CD4-positive, alpha-beta T cell treated with Interleukin-21 for 1 hour (primary cell): Measurements from ENCODE around the gene FNBP1.
A peak's percentile ranks its signal among the peaks of the same experiment; 100 is the strongest.

Experiments
- DNase-seq: peaks from one replicate; pipeline ENCODE4 v3.0.0-alpha.2; 2020

Gene FNBP1

DNA sequence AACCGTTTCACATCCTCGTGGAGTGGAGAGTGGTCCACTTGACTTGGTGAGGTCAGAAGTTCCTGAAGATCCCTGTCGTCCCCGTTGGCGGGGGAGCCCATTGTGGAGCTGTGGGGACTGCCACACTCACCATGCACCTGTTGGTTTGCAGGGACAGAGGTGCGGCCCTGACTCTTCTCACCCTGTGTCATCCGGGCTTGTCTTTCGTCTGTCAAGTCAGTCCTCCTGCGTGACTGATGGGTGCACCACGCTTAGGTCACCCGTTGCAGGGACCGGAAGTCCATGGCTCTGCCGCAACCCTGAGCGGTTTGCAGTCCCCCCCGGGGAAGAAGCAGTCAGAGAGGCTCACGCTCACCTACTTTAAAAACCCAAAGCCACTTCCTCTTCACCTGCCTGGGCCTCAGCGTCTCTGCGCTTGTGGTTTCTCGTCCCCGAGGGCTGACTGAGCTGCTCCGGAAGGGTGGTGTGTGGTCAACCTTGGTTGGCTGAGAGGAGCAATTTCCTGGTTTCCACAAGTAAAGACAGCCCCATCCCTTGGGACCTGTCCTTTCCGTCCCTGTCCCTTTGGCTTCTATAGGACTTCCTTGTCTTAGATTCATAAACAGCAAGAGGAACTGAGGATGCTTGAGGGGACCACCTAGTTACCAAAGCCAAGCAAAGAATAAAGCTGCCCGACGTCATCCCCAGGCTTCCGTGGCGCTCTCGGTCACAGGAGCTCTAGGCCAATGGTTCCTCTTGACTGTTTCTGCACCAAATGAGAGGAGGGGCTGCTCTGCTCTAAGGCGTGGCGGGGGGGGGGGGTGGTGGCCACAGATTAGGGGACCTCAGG lies 154.5 kb downstream of the FNBP1 start:
- DNase-seq: peak; percentile 94

DNA sequence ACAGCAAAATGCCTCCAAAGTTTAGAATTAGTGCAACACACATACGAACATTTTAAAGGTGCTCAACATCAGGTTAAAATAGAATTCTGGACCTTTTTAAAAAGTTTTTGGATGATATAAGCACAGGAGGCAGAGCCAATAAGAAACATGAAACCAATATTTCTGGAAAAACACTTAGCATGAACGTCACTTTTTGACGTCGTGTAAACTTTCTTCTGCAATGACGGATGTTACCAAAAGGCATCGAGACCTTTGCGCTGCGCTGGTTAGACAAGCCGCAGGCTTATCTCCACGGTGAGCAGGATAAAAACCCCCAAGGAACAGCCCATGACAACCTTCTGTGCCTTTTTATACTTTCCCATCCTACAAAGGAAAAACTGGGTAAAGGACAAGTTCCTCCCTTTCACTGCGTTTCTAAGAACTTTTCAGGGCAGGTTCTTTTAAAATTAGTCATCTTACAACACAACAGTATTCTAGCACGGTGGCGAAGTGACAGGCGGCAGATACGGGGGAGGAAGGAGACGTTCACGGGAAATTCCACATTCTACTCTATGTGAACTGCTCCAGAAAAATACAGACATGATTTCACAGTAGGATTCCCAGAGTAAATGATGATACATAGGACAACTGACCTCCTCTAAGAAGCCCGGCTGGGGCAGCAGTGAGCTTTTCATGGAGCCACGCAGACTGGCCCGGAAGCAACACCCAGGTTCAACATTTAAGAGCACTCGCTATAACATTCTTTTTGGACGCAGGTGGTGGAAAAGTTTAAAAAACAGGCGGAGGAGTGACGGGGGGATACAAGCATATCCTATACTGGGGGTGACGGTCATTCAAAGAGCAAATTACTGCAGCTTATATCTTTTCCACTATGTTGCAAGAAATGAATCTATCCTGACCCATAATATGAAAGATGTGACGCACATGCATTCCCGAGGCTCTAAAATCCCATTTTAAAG lies 155.4 kb downstream of the FNBP1 start:
- peak; percentile 86 for DNase-seq

GRCh38 chr9:129886226-129887174 lies 156.5 kb downstream of the FNBP1 start:
- peak; percentile 76 for DNase-seq

DNA sequence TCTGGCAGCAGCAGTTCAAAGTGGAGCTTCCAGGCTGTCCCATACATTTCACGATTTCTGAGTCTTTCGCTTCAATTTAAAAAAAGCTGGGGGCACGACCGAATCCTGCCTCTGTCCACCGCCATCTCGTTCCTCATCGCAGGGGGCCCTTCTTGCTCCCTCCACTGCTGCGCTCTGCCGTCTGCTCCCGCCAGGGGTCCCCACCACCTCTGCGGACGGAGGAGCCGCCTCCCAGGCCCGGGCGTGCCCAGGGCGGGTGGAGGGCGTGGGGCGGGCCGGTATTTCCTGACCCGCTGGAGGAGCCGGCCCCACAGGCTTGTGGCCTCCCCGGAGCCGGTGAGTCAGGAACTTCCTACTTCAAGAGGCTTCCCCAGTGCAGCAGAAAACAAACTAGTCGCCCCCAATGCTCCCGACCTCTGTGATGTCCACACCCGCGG lies 157.3 kb downstream of the FNBP1 start:
- DNase-seq: peak; percentile 91

DNA sequence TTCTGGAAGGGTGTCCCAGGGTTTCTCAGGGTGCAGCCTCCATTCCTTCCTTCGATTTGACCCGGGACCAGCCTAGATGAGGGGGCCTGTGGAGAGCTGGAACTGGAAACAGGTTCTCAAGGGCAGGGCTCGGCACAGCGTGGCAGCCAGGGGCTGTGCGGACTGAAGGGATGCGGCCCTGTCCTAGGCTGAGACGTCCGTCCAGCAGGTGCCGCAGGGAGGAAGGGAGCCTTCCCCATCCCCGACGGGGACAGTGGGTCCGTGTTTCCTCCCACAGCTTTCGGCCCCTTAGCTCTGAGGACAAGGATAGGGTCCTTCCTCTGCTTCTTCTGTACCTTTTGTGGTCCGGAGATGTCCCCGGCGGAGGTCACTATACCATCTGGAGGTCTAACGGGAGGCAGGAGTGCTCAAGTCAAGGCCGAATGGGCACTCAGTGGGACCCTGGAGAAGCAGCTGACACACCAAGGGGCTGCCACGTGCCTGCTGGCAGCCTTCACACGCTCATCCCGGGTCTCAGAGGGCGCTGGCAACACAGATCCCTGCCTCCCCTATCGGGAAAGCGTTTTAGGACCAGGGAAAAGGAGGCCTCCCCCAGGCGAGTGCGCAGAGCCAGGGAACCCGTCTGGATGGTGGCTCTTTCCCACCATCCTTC lies 157.8 kb downstream of the FNBP1 start:
- peak; percentile 44 for DNase-seq

GRCh38 chr9:129884220-129885017 lies 158.6 kb downstream of the FNBP1 start:
- DNase-seq: peak; percentile 95

DNA sequence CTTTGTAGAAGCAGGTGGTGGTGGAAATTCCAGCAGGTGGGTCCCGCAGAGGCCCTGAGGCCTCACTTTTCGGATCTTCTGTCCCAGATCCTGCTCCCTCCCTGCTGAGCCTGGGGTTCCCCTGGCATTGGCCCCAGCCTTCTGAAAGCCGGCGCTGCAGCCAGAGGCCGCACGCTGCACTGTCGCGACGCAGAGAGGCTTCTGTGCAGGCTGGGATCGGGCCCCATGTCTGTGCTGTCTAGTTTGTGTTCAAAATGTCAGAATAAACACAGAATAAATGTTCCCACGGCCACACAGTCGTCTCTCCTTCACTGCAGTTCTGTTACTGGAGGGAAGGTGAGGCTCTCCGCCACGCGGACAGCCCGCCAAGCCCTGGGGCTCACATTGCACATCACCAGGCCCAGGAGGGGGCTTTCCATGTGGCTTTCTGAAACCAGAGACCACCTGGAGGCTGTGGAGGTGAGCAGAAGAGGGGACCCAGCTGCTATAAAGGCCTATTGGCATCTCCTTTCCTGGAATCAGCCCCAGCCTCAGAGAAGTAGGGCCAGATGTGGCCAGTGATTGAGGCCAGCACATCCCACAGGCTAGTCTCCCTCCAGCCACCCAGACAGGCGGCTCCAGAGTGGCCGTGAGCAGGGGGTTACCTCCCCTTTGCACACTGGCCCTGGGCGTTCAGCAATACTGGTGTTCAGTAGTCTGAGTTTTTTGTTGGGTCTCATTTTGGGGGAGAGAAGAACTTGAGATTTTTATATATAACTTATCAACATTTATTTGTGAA lies 161.3 kb downstream of the FNBP1 start:
- DNase-seq: no peak

DNA sequence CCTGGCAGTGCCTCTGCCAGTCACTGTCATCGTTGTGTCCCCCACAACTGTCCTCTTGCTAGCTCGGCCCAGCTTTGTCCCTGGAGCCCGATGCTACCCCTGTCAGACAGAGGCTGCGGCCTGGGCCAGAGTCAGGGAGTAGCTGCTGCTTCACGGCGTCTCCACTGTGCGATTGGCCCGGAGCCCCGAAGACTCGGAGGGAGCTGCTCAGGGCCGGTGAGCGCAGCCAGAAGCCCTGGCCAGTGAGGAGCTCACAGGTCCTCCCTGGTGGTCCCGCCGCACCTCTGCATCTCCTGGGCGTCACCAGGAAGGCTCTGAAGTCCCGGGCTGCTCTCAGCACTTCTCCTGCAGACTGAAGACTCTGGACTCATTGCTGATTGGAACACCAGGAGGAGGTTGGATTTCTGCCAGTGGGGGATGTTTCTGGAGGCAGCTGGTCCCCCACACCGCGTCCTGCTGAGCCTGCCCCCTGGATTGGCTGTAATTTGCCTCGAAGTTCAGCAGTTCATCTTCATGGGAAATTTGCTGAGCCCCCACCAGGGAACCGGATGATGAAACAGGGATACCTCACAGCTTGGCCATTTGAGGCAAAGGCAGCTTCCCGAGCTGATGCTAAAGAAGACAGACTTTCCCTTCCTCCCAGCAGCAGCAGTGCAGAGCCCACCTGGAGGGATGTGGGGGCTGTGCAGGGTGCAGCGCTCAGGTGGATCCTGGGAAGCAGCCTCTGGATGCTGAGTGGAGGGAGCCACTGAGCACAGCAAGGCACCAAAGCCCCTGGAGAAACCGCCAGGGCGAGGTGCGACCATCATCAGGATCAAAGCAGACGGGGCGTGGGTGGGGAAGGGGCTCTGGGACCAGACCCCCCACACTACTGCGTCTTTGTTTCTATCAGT lies 162.1 kb downstream of the FNBP1 start:
- DNase-seq: no peak

DNA sequence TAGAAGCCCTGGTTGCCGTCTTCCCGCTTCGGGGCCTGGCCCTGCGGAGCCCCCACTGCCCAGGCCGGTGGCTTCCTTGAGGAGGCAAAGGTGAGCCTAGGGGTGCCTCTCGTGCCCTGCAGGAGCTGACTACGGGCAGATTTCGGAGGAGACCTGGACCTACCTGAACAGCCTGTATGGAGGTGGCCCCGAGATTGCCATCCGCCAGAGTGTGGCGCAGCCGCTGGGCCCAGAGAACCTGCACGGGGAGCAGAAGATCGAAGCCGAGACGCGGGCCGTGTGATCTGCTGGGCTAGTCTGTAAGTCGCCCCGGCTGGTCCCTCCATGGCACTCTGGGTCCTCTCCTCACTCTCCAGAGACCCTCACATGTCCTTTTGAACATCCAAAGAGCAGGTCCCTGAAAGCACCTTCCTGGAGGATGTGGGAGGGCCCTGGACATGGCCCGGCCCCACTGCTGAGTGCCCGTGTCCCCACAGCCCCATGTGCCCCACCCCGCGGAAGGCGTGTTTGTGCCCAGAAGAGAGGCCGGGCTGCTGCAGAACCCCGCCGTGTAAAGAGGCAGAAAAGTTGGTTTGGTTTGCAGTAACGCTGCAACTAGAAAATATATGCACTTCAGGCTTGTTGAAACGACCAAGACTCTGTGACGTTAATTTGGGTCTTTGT lies 162.9 kb downstream of the FNBP1 start:
- DNase-seq: no peak

DNA sequence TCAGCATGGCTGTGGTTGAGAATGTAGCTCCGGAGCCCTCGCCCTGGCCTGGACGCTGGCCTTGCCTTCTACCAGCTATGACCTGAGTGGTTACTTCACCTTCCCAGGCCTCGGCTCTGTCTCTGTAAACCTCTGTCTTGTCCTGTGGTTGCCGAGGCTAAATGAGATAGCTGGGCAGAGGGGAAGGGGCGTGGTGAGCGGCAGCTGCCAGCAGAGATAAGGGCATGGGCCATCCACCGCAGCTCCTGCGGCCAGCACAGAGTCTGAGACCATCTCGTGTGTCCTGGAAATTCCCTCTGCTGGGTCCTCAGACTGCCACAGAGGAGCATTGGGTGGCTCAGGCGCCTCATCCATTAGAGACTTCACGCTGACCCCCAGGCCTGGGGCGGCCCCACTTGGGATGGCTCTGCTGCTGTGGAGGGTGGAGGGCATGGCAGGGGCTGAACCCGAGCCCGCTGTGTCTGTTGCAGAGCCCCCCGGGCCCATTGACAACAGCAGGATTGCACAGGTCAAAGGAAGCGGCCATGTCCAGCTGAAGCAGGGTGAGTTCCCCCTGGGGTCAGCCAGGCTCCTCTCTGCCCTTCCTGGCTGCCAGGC lies 163.8 kb downstream of the FNBP1 start:
- DNase-seq: no peak

- no peak for DNase-seq
Measured at GRCh38 chr9:129878291-129878690, 164.7 kb downstream of the FNBP1 start.

DNA sequence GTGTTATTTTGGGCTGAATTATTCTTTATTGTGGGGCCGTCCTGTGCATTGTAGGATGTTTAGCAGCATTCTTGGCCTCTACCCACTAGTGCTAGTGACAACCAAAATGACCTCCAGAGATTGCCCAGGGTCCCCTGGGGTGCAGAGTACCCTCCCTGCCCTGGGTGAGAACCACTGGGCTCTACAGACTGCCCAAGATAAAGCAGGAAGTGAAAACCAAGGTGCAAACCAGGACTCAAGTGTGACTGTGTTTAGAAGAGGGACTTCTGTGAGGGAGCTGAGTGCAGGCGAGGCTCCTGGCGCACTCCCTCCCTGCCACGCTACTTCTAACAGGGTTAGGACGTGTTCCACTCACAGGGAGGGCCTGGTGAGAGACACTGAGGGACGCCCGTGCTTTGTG lies 166.2 kb downstream of the FNBP1 start:
- no peak for DNase-seq

- no peak for DNase-seq
Measured at GRCh38 chr9:129875687-129876395, 167.1 kb downstream of the FNBP1 start.

DNA sequence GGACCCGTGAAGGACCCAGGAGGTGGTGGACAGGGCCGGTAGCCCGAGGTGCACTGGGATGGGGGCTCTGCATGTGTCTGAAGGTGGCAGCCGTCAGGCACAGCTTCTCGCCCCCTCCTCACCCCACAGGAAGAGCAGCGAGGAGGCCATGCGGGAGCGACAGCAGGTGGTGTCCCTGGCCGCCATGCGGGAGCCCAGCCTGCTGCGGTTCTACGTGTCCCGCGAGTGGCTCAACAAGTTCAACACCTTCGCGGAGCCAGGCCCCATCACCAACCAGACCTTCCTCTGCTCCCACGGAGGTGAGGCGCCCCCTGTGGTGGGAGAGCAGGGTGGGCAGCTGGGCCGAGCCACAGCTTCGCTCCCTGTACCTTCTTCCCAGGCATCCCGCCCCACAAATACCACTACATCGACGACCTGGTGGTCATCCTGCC lies 167.8 kb downstream of the FNBP1 start:
- no peak for DNase-seq

GRCh38 chr9:129874261-129875101 lies 168.5 kb downstream of the FNBP1 start:
- DNase-seq: no peak

DNA sequence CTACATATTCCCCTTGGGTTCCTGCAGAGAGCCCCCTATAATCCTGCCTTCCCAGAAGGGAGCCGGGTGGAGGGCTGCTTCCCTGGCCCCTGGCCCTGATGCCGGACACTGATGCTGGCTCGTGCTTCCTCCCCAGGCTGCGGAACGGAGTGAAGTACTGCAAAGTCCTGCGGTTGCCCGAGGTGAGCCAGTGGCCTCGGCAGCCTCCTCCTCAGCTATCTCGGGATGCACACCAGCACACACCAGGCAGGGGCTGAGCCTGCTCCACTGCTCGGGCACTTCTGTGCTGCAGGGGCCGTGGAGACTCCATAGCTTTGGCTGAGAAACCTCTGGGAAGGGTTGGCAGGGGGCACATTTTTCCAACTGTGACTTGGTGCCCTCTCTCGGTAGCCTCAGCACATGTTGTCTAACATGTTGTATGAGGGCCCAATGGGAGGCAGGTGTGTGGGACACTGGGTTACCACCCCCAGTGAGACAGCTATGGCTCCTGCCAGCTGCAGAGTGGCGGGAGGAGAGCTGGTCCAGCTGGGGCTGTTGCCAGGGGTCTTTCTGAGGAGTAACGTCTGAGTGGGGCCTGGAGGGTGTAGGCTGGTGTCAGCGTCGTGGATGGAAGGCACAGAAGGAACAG lies 169.3 kb downstream of the FNBP1 start:
- no peak for DNase-seq
